Endothelial cell of hepatic sinusoid (primary cell): Measurements from ENCODE around the gene FAM83C.

Experiments
- in situ Hi-C: cut with HindIII; loops from 2 replicates; pipeline ENCODE4 v1.10.0; 2017; ENCODE audit warnings: low sequenced_read_pairs

Gene FAM83C

DNA sequence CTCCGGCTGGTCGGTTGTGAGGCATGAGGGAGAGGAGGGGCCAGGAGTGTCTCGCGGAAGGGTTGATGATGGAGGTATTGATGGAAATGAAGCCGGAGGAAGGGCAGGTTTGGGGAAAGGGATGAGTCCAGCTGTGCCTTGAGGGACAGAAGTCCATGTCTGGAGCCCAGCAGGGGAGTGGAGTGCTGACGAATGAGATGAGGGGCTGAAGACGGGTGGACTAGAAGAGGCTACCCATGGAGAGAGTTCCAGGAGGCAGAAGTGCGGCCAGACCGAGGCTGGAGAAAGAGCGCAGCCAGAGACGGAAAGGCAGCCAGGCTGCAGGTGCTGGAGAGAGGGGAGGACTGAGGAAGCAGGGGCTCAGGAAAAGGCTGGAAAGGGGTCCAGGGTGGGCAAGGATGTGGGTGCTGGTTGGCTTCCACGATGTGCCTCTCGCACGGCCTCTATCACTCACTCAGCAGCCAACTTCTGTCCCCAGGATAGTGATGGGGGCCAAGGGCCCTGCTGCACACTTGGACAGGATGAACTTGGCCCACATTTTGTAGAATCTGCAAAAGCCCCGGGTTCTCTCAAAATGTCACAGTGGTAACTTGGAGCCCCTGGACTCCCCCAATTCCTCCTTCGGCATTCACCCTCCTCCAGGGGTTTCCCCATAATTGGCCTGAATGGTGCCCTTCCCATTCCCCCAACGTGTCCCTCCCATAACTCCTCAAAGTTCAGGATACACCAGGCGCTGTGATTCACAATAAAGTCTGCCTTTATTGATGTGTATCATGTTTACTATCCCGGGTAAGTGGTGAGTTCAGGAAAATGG lies 7.0 kb downstream of the FAM83C start:
- in situ Hi-C loops = no loop called here

DNA sequence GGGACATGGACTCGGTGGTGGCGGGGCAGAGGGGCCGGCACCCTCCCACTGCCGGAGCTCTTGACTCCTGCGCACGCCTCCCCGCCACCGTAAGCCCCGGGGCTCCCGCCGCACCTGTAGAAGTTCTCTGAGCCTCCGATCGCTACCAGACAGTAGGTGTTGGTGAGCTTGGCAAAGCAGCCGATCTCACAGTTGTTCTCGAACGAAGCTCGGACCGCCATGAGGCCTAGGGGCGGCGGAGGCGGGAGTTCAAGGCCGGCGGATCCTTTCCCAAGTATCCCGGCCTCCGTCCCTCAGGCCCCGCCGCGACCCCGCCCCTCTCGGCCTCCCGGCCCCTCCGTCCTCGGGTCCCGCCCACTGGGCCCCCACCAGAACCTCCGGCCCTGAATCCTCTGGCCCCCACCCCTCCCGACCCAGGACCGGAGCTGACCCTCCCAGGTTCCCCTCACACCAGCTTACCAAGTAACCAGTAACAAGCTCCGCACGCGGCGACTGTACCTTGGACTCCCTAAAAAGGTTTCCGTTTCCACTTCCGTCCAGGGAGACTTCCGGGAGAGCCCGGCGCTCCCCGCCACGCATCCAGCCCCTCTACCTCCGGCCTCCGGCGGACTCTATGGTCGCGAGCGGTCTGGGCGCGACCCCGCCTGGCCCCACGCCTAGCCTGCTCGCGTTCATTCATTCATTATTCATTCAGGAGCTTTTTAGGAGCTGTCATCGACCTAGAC lies 7.8 kb downstream of the FAM83C start, which contains the start of gene EIF6:
TSS of gene EIF6 (minus strand) at position 506 of the 725 bp plus-strand sequence. CDS start at position 221, 285 bp downstream.
- in situ Hi-C loops = no loop called here

DNA sequence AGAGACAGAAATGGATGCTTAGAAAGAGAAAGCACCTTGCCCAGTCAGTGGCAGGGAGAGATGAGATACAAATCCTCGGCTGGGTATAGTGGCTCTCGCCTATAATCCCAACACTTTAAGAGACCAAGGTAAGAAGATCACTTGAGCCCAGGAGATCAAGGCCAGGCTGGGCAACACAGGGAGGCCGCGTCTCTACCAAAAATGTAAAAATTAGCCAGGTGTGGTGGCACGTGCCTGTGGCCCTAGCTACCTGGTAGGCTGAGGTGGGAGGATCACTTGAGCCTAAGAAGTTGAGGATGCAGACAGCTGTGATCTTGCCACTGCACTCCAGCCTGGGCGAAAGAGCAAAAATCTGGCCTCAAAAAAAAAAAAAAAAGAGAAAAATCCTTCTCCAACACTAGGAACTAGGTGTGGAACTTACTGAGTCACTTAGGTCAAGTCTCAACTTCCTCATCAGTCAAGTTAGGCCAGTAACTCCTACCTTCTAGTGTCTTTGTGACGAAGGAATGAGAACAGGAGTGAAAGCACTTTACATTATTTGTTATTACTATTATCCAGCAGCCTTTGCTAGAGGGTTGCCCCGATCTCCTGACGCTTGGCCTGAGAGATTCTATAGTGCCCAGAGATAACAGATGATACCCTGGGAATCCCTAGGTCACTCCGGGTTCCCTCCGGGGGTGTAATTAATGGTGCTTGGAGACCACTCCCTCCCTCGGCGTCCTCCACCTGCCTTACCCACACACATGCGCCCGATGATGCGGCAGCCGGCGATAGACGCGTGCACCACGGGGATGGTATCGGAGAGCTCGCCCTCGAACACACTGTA lies 8.6 kb downstream of the FAM83C start:
- in situ Hi-C loops = no loop called here

GRCh38 chr20:35281506-35282101 lies 10.6 kb downstream of the FAM83C start:
- in situ Hi-C loops = no loop called here

GRCh38 chr20:35280523-35280922 lies 11.7 kb downstream of the FAM83C start:
- in situ Hi-C loops = no loop called here

GRCh38 chr20:35279533-35280174 lies 12.6 kb downstream of the FAM83C start:
- in situ Hi-C loops = no loop called here

DNA sequence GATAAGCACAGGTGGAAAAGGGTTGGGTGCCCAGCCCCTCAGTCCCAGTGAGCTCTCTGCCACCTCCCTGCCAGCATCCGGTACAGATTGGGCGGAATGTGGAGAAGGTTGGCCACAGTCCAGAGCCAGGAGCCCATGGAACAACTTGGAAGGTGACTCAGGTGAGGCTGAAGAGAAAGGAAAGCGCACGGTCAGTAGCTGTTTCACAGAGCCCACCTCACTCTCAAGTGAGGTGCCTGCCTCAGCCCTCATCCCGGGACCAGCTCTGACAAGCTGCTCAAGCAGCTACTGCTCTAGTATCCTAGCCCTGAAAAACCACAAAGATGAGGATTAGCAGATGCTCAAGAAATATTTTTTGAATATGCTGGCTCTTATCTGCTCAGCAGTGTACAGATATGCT lies 13.2 kb downstream of the FAM83C start:
- in situ Hi-C loops = no loop called here

DNA sequence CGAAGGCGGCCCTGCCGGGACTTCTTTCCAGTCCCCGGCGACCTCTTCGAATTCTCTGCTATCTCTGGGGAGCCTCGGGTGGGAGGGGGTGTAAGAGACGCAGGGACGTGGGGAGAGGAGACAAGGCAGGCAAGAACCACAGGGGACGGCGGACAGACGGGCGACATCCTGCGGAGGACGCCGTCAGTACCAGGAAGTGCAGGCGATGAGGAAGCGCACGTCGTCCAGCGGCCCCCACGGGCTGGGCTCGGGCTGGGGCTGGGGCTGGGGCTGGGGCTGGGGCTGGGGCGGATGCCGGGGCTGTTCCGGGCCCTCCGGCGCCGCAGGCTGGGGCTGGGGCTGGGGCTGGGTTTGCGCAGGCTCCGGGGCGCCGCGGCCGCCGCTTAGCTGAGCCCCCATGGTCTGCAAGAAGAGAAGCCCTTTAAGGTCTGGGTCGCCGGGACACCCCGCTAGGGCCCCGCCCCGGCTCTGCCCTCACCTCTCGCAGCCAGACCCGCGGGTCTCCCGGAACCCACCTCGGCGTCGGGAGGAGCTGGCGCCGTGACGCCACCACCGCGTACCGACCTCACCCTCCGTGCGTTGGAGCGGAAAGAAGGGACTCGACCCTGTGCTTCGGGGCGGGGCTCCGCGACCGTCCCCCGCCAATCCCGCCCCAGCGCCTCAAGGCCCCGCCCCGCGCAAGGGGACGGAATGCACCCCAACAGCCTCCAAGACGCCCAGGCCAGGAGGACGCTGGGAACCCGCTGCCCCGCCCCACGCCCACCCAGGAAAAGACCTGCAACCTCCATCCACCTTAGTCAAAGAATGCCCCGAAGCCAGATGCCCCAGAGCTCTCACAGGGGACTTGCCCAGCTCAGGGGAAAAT lies 14.5 kb downstream of the FAM83C start, which contains the start of gene MMP24OS:
TSS of gene MMP24OS (minus strand) at position 592 of the 865 bp plus-strand sequence. CDS start at position 399, 193 bp downstream.
- in situ Hi-C loops = no loop called here

DNA sequence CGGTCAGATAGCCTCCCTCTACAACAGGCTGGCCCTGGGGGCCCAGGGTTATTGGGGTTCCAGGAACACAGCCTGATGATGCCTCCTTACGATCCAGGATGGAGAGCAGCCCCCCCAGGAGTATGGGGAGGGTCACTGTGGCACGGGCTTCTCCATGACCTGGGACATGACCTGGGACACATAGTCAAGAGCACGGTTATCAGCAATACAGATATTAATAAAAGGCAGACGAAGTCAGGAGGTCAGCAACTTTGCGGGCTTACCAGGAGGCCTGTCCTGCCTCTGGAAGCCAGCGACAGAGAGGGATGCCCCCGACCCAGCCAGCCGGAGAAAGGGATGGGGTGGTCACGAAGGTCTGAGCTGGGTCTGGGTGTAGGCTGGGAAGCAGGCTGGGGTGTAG lies 15.1 kb downstream of the FAM83C start:
- in situ Hi-C loops = no loop called here

GRCh38 chr20:35276408-35276807 lies 15.8 kb downstream of the FAM83C start:
- in situ Hi-C loops = no loop called here

DNA sequence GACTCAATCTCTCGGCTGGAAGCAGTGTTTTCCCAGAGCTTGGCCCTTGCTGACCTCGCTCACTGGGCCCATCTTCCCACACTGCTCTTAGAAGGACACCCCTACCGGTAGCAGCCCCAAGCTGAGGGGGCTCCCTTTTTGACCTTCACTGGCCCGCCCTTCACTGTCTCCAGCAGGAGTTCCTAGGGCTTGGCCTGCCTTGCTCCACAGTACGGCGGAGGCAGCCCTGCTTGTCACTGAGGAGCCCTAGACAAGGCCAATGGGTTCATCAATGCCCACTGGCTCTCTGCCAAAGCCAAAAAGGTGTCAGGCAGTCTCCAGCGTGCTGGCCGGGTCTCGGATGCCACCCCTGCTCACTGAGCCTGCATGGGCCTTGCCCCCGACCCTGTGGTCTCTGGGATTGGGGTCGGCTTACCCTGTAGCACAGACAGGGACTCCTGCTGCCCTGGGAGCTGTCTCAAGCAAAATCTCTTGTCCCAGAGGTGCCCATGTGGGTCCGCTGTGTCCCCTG lies 16.4 kb downstream of the FAM83C start:
- in situ Hi-C loops = no loop called here

GRCh38 chr20:35274172-35275092 lies 17.8 kb downstream of the FAM83C start:
- in situ Hi-C loops = no loop called here

GRCh38 chr20:35273449-35274171 lies 18.6 kb downstream of the FAM83C start:
- in situ Hi-C loops = no loop called here

GRCh38 chr20:35271904-35272303 lies 20.3 kb downstream of the FAM83C start:
- in situ Hi-C loops = no loop called here

DNA sequence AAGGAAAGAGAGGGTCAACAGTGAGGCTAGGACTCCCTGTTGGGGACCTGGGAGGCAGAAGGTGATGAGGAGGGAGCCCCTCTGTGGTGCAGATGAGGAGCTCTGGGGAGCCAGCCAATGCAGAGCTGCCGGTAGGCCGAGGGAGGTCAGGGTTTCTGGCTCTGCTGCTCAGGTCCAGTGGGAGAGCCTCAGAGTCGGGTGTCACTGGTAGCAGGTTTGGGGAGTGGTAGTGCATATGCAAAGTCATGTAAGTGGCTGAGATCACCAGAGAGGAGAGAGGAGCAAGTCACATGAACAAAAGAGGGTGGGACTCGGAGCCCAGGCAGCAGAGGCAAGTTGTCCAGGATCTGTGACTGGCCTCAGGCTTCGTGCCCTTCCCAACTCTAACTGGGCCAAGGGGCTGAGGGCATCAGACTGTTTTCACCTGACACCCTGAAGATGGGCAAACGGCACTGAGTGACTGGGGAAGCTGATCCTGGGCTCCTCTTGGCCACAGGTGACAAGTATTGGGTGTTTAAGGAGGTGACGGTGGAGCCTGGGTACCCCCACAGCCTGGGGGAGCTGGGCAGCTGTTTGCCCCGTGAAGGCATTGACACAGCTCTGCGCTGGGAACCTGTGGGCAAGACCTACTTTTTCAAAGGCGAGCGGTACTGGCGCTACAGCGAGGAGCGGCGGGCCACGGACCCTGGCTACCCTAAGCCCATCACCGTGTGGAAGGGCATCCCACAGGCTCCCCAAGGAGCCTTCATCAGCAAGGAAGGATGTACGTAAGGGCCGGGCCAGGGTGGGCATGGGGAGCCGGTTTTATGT lies 20.9 kb downstream of the FAM83C start:
- in situ Hi-C loops = no loop called here

DNA sequence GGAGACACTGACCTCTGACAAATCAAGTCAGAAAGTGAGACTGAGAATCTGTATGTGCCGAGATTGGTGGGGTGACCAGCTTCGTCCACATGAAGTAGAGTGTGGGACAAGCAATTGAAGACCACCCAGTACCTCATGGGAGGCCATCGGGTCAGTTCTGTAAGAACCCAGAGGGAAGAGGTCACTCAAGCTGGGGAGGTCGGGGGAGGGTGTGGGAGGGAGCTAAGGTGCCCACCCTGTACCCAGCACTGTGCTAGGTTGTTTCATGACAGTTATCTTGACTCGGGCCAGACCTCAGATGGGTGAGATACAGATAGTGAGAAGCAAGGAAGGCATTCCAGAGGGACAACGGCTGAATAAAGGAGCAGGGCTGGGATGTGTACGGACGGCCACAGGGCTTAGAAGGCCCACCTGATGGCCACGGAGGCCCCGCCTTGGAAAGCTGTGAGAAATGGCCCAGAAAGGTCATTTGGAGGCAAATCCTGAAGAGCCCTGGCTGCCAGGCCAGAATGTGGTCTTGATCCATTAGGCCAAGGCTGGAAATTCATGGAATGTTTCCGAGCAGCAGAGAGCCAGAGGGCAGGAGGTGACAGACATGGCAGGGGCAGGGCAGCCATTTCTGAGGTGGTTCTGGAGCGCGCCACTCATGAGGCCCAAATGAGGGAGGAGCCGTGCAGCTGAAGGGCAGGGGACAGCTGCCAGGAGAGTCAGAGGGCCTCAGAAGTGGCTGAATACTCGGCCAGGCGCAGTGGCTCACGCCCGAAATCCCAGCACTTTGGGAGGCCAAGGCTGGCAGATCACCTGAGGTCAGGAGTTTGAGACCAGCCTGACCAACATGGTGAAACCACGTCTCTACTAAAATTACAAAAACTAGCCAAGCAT lies 22.0 kb downstream of the FAM83C start:
- in situ Hi-C loops = no loop called here
